HepG2 (cell line): ENCODE measurements around the gene TXNIP. TPM values are rescaled to one million over a fixed set of nuclear protein-coding genes. Genes with fewer than 3 reads are reported as not detected.
A peak's percentile ranks its signal among the peaks of the same experiment; 100 is the strongest.

Experiments used
- CC2D1A ChIP-seq: sonication (generic); formaldehyde crosslinking; IDR thresholded peaks from 2 replicates; pipeline ENCODE4 v1.8.1; 2023; ENCODE audit warnings: mild to moderate bottlenecking, missing genetic modification reagents
- FOXM1 ChIP-seq: sonication (generic); formaldehyde crosslinking; IDR thresholded peaks from 2 replicates; pipeline ENCODE4 v1.5.0; 2020; ENCODE audit warnings: missing genetic modification reagents
- IRF2 ChIP-seq: IDR thresholded peaks from 2 replicates; pipeline ENCODE4 v1.6.1; 2018; ENCODE audit warnings: missing genetic modification reagents, missing compliant biosample characterization
- KLF15 ChIP-seq: sonication (generic); formaldehyde crosslinking; IDR thresholded peaks from 2 replicates; pipeline ENCODE4 v1.8.1; 2023; ENCODE audit warnings: borderline replicate concordance, mild to moderate bottlenecking, inconsistent platforms, missing genetic modification reagents, mixed read lengths
- LCORL ChIP-seq, 2 experiments: fragments of 450-650 bp in 1 of 2; sonication (generic) in 1 of 2; formaldehyde crosslinking in 1 of 2; IDR thresholded peaks; 2 replicates each; pipeline versions ENCODE4 v1.5.0 to v1.6.1; 2017 to 2020; ENCODE audit warnings: antibody characterized with exemption in 1 of 2, missing genetic modification reagents in 1 of 2
- MED13 ChIP-seq: sonication (generic); formaldehyde crosslinking; IDR thresholded peaks from 2 replicates; pipeline ENCODE4 v1.5.0; 2020; ENCODE audit warnings: missing genetic modification reagents
- MIER2 ChIP-seq: IDR thresholded peaks from 2 replicates; pipeline ENCODE4 v1.6.1; 2016; ENCODE audit warnings: missing biosample characterization, missing genetic modification reagents
- POLR2A ChIP-seq, 2 experiments: IDR thresholded peaks; 2 replicates each; pipeline ENCODE4 v1.6.1; 2011; ENCODE audit warnings: low read depth in 2 of 2, low read length in 2 of 2, mild to moderate bottlenecking in 1 of 2, moderate library complexity in 1 of 2; ENCODE audit not compliant: insufficient read depth in 1 of 2
- SIN3A ChIP-seq: IDR thresholded peaks from 2 replicates; pipeline ENCODE4 v1.6.1; 2011; ENCODE audit warnings: low read depth, mild to moderate bottlenecking, control low read depth, low read length, borderline replicate concordance
- ZBTB7A ChIP-seq: sonication (generic); formaldehyde crosslinking; IDR thresholded peaks from 2 replicates; pipeline ENCODE4 v1.8.0; 2022; ENCODE audit warnings: mild to moderate bottlenecking, missing genetic modification reagents
- ZNF264 ChIP-seq: sonication (generic); formaldehyde crosslinking; IDR thresholded peaks from 2 replicates; pipeline ENCODE4 v1.4.0; 2020; ENCODE audit warnings: missing genetic modification reagents
- polyA plus RNA-seq, 8 experiments: library from polyadenylated mRNA; depleted of rRNA in 3 of 8; stranded (reverse) in 7 of 8; unstranded in 1 of 8; fragments of >200 nt; fragmentation: Illumina TruSeq in 4 of 8; extraction: Trizol in 4 of 8; gene quantifications; 2 replicates each; pipeline versions ENCODE4 v1.2.1 to v1.2.3, GENCODE V29; 2011 to 2016; ENCODE audit warnings: low read depth in 4 of 8, missing spikeins in 1 of 8, mixed read lengths in 1 of 8; ENCODE audit not compliant: insufficient read depth in 1 of 8
- total RNA-seq, 5 experiments: library from RNA; depleted of rRNA; stranded (reverse); fragments of >200 nt; fragmentation: Illumina TruSeq; extraction: Trizol; gene quantifications; 2 replicates each; pipeline ENCODE4 v1.2.3, GENCODE V29; 2016; ENCODE audit warnings: low read depth in 1 of 5
- TF ChIP-seq, protein P1 (sequence below): IDR thresholded peaks from 2 replicates; pipeline ENCODE4 v1.4.0; 2020; ENCODE audit warnings: mild to moderate bottlenecking, missing genetic modification reagents
- TF ChIP-seq, protein P2 (sequence below): sonication (generic); formaldehyde crosslinking; IDR thresholded peaks from 2 replicates; pipeline ENCODE4 v1.4.0; 2020; ENCODE audit warnings: missing genetic modification reagents
- TF ChIP-seq, protein P3 (sequence below): sonication (generic); formaldehyde crosslinking; IDR thresholded peaks from 2 replicates; pipeline ENCODE4 v1.4.0; 2020; ENCODE audit warnings: missing genetic modification reagents

TXNIP gene
- total and polyA plus RNA-seq, 2 of the 13 experiments (the other 11 are each of a cell fraction or from before 2014, with no cell fraction given): 24.4 to 237 TPM

DNA sequence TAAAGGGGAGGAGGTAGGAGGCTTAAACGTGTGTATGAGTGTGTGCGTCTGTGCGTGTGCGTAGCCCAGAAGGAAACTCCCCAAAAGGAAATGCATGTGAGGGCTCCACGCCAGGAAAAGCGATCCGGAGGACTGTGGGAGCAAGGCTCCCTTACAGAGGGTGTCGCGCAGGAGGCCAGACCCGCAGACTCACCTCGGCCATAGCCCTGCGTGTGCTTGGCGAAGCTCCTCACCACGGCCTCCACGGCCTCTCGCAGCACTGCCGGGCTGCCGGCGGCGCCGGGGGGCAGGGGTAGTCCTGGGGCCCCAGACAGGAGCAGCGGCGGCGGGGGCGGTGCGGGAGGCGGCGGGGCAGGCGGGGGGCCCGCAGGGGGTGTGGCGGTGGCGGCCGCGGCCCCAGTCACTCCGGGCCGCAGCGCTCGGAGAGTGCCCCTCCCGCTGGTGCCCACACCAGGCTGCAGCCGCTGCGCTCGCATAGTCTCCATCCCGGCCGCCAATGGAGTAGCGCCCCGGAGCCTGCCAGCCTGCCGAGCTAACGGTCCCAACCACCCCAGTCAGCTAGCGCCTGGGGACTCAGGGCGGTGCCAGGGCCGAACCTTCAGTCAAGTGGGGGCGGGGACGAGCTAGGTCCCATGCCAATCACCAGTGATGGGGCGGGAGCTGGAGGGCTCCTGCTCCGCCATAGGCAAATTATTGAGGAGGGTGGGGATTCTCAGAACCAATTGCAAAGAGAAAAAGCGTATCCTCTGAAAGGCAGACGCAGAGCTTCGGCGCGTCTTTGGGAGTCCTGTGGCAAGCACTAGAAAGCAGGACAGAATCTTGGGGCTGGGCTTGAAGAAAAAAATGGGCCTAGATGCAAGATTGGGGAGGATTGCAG is 38.7 kb downstream of the TXNIP start, which contains the start of gene LIX1L (continued):
- 0 out of 2 replicates have a peak, but pooled peaks have one; percentile 12 for TF ChIP-seq IRF2 (CRISPR knock-in tag)
- TF ChIP-seq, protein P1, sequence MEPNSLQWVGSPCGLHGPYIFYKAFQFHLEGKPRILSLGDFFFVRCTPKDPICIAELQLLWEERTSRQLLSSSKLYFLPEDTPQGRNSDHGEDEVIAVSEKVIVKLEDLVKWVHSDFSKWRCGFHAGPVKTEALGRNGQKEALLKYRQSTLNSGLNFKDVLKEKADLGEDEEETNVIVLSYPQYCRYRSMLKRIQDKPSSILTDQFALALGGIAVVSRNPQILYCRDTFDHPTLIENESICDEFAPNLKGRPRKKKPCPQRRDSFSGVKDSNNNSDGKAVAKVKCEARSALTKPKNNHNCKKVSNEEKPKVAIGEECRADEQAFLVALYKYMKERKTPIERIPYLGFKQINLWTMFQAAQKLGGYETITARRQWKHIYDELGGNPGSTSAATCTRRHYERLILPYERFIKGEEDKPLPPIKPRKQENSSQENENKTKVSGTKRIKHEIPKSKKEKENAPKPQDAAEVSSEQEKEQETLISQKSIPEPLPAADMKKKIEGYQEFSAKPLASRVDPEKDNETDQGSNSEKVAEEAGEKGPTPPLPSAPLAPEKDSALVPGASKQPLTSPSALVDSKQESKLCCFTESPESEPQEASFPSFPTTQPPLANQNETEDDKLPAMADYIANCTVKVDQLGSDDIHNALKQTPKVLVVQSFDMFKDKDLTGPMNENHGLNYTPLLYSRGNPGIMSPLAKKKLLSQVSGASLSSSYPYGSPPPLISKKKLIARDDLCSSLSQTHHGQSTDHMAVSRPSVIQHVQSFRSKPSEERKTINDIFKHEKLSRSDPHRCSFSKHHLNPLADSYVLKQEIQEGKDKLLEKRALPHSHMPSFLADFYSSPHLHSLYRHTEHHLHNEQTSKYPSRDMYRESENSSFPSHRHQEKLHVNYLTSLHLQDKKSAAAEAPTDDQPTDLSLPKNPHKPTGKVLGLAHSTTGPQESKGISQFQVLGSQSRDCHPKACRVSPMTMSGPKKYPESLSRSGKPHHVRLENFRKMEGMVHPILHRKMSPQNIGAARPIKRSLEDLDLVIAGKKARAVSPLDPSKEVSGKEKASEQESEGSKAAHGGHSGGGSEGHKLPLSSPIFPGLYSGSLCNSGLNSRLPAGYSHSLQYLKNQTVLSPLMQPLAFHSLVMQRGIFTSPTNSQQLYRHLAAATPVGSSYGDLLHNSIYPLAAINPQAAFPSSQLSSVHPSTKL: 0 out of 2 replicates have a peak, but pooled peaks have one; percentile 8
- TF ChIP-seq KLF15: 0 out of 2 replicates have a peak, but pooled peaks have one; percentile 25
- TF ChIP-seq, protein P2, sequence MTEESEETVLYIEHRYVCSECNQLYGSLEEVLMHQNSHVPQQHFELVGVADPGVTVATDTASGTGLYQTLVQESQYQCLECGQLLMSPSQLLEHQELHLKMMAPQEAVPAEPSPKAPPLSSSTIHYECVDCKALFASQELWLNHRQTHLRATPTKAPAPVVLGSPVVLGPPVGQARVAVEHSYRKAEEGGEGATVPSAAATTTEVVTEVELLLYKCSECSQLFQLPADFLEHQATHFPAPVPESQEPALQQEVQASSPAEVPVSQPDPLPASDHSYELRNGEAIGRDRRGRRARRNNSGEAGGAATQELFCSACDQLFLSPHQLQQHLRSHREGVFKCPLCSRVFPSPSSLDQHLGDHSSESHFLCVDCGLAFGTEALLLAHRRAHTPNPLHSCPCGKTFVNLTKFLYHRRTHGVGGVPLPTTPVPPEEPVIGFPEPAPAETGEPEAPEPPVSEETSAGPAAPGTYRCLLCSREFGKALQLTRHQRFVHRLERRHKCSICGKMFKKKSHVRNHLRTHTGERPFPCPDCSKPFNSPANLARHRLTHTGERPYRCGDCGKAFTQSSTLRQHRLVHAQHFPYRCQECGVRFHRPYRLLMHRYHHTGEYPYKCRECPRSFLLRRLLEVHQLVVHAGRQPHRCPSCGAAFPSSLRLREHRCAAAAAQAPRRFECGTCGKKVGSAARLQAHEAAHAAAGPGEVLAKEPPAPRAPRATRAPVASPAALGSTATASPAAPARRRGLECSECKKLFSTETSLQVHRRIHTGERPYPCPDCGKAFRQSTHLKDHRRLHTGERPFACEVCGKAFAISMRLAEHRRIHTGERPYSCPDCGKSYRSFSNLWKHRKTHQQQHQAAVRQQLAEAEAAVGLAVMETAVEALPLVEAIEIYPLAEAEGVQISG (CRISPR knock-in tag): peak; percentile 63
- no peak for TF ChIP-seq MIER2
- peak; percentile 59 to 71 for TF ChIP-seq POLR2A (IDR thresholded peaks at IDR 0.05; ENCODE audit: insufficient read depth in 1 of 2, low read depth in 2 of 2, low read length in 2 of 2)
- peak; percentile 44; the same call in 1 of the 2 replicates for TF ChIP-seq SIN3A
- TF ChIP-seq LCORL (IDR thresholded peaks at IDR 0.05): no peak
- peak; percentile 60 for TF ChIP-seq LCORL (CRISPR knock-in tag; IDR thresholded peaks at IDR 0.05)
- TF ChIP-seq ZNF264: 0 out of 2 replicates have a peak, but pooled peaks have one; percentile 45
- TF ChIP-seq CC2D1A (CRISPR knock-in tag): no peak
- TF ChIP-seq ZBTB7A (CRISPR knock-in tag): no peak
- no peak for TF ChIP-seq FOXM1 (CRISPR knock-in tag)
- 0 out of 2 replicates have a peak, but pooled peaks have one; percentile 35 for TF ChIP-seq MED13 (CRISPR knock-in tag)
- TF ChIP-seq, protein P3, sequence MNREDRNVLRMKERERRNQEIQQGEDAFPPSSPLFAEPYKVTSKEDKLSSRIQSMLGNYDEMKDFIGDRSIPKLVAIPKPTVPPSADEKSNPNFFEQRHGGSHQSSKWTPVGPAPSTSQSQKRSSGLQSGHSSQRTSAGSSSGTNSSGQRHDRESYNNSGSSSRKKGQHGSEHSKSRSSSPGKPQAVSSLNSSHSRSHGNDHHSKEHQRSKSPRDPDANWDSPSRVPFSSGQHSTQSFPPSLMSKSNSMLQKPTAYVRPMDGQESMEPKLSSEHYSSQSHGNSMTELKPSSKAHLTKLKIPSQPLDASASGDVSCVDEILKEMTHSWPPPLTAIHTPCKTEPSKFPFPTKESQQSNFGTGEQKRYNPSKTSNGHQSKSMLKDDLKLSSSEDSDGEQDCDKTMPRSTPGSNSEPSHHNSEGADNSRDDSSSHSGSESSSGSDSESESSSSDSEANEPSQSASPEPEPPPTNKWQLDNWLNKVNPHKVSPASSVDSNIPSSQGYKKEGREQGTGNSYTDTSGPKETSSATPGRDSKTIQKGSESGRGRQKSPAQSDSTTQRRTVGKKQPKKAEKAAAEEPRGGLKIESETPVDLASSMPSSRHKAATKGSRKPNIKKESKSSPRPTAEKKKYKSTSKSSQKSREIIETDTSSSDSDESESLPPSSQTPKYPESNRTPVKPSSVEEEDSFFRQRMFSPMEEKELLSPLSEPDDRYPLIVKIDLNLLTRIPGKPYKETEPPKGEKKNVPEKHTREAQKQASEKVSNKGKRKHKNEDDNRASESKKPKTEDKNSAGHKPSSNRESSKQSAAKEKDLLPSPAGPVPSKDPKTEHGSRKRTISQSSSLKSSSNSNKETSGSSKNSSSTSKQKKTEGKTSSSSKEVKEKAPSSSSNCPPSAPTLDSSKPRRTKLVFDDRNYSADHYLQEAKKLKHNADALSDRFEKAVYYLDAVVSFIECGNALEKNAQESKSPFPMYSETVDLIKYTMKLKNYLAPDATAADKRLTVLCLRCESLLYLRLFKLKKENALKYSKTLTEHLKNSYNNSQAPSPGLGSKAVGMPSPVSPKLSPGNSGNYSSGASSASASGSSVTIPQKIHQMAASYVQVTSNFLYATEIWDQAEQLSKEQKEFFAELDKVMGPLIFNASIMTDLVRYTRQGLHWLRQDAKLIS: no peak
